HG02623 (cell line): ENCODE measurements around the gene HGD.
"Not testable (repeated sequence)": the region's sequence is repeated elsewhere in the genome, so short reads cannot be mapped to it uniquely, and the experiment has no call there.

Experiments
- ATAC-seq: cut with Tn5 transposase; IDR thresholded peaks from one replicate; pipeline ENCODE4 v1.9.1; 2021; ENCODE audit warnings: moderate library complexity; ENCODE audit not compliant: unreplicated experiment

HGD gene

GRCh38 chr3:120680193-120680894 is 1.7 kb downstream of the HGD start:
- ATAC-seq, result no peak

- peak; percentile 45 for ATAC-seq
Measured at GRCh38 chr3:120678984-120679383, 3.1 kb downstream of the HGD start.

GRCh38 chr3:120678331-120678947 is 3.6 kb downstream of the HGD start:
- peak; percentile 93 for ATAC-seq

GRCh38 chr3:120677193-120677592 is 4.8 kb downstream of the HGD start:
- ATAC-seq, result not testable (repeated sequence)

- no peak for ATAC-seq
Measured at GRCh38 chr3:120673116-120673515, 8.9 kb downstream of the HGD start.

- no peak for ATAC-seq
Measured at GRCh38 chr3:120670576-120670975, 11.5 kb downstream of the HGD start.

GRCh38 chr3:120664926-120665325 is 17.1 kb downstream of the HGD start:
- no peak for ATAC-seq

GRCh38 chr3:120661945-120662344 is 20.1 kb downstream of the HGD start:
- ATAC-seq, result no peak

GRCh38 chr3:120661106-120661905 is 20.7 kb downstream of the HGD start:
- ATAC-seq, result no peak

- no peak for ATAC-seq
Measured at GRCh38 chr3:120659834-120660233, 22.2 kb downstream of the HGD start.

GRCh38 chr3:120659285-120659684 is 22.8 kb downstream of the HGD start:
- no peak for ATAC-seq

- no peak for ATAC-seq
Measured at GRCh38 chr3:120652896-120653545, 29.0 kb downstream of the HGD start.

- no peak for ATAC-seq
Measured at GRCh38 chr3:120652281-120652680, 29.8 kb downstream of the HGD start.

- ATAC-seq, result no peak
Measured at GRCh38 chr3:120650311-120650710, 31.7 kb downstream of the HGD start.

- ATAC-seq, result no peak
Measured at GRCh38 chr3:120649830-120650233, 32.2 kb downstream of the HGD start.

GRCh38 chr3:120648290-120648689 is 33.7 kb downstream of the HGD start:
- ATAC-seq, result no peak

GRCh38 chr3:120646771-120647432 is 35.1 kb downstream of the HGD start:
- no peak for ATAC-seq

GRCh38 chr3:120645083-120645845 is 36.8 kb downstream of the HGD start:
- no peak for ATAC-seq

GRCh38 chr3:120642368-120642948 is 39.6 kb downstream of the HGD start:
- no peak for ATAC-seq
